ENCODE results near the gene ELF1.
A peak's percentile ranks its signal among the peaks of the same experiment; 100 is the strongest.

Gene ELF1

GRCh38 chr13:41019011-41019487, at the start of gene ELF1:
Gene ELF1 (minus strand): TSS chr13:41019316. CDS start chr13:40982054, 37,262 bp downstream.
- peak; percentile 47 for DNase-seq (ENCODE audit: low read depth)

GRCh38 chr13:41065078-41065477, 46.0 kb upstream of the ELF1 start:
- DNase-seq (ENCODE audit: low read depth), result no peak

GRCh38 chr13:41064493-41064892, 45.4 kb upstream of the ELF1 start:
- no peak for DNase-seq (ENCODE audit: low read depth)

- DNase-seq (ENCODE audit: low read depth), result no peak
Measured at GRCh38 chr13:41061914-41062837, 43.1 kb upstream of the ELF1 start.

GRCh38 chr13:41061075-41061913, 42.2 kb upstream of the ELF1 start, which contains the start of gene WBP4:
Gene WBP4 (plus strand): TSS chr13:41061509. CDS start chr13:41061674, 165 bp downstream.
- DNase-seq (ENCODE audit: low read depth), result peak; percentile 70

- peak; percentile 78 for DNase-seq (ENCODE audit: low read depth)
Measured at GRCh38 chr13:41060724-41061074, 41.6 kb upstream of the ELF1 start.

GRCh38 chr13:41060082-41060723, 41.1 kb upstream of the ELF1 start:
- peak; percentile 59 for DNase-seq (ENCODE audit: low read depth)

GRCh38 chr13:41059456-41060081, 40.5 kb upstream of the ELF1 start:
- no peak for DNase-seq (ENCODE audit: low read depth)

GRCh38 chr13:41058295-41059070, 39.4 kb upstream of the ELF1 start:
- no peak for DNase-seq (ENCODE audit: low read depth)

GRCh38 chr13:41056826-41057711, 38.0 kb upstream of the ELF1 start:
- DNase-seq (ENCODE audit: low read depth), result no peak

- no peak for DNase-seq (ENCODE audit: low read depth)
Measured at GRCh38 chr13:41056194-41056593, 37.1 kb upstream of the ELF1 start.

- DNase-seq (ENCODE audit: low read depth), result no peak
Measured at GRCh38 chr13:41054919-41055619, 36.0 kb upstream of the ELF1 start.

GRCh38 chr13:41054212-41054877, 35.2 kb upstream of the ELF1 start:
- peak; percentile 4 for DNase-seq (ENCODE audit: low read depth)

GRCh38 chr13:41053384-41053826, 34.3 kb upstream of the ELF1 start:
- DNase-seq (ENCODE audit: low read depth), result no peak

- no peak for DNase-seq (ENCODE audit: low read depth)
Measured at GRCh38 chr13:41052441-41052840, 33.3 kb upstream of the ELF1 start.

- DNase-seq (ENCODE audit: low read depth), result no peak
Measured at GRCh38 chr13:41049480-41050440, 30.6 kb upstream of the ELF1 start.

- no peak for DNase-seq (ENCODE audit: low read depth)
Measured at GRCh38 chr13:41048640-41049039, 29.5 kb upstream of the ELF1 start.
